ENCODE measurements around the gene SGO1.

SGO1 gene
- long read RNA-seq, transcript SGO1-204 (8 exons, 1,075 nt): minor isoform, 15 of 99 reads
- long read RNA-seq, transcript SGO1-208 (8 exons, 1,187 nt): minor isoform, 10 of 99 reads
- long read RNA-seq, transcript SGO1-209 (7 exons, 2,266 nt): major isoform, 25 of 99 reads
- long read RNA-seq, partial matches to known transcripts: 37 of 99 reads
- long read RNA-seq, other reads (novel, unspliced or antisense): 10 of 99 reads

DNA sequence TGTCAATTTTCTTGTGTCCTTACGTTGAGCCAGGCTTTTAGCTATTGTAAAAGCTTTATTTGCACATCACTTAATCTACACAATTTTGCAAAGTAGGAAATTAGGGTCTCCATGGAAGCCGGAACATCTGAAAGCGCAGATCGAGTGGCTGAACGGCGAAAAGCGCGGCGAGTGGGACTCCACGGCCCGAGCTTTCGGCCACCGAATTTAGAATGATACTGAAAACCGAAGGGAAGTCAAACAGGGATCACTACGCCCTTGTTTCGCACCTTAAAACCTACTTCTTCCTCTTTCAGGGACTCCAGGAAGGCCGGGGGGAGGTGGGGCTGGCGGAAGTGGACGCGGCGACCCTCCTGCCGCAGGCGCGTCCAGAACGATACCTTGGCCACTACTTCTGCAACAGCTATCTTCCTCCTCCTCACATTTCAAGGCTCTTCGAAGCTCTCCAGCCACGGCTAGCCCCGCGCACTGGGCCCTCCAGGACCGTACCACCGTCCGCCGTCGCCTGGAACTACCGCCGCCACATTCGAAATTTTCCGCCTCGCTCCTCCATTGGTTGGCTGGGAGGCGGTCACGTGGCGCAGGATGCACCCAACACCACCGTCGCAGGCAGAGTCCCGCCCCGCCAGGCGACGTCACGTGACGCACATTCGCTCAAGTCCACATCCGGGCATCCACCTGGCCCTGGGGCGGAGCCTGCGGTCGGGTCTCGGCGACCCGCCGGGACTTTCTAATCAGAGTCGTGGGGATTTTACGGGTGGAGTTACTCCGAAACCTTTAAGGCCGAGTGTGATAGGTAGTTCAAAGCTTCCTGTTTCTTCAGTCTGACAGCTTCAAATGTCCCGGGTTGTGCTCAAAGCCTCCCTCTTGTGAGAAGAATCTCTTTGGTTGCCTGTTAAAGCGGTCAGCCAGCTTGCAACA is at the start of gene SGO1:
SGO1 (minus strand) TSS at position 528 of the 921 bp plus-strand sequence. CDS start 2,179 bp downstream, outside the sequence.
- no peaks in the 10 kb centered on the region for H3K27me3 ChIP-seq (ENCODE audit: insufficient read depth, poor library complexity, severe bottlenecking)
- H3K27ac ChIP-seq (replicated peaks): peak within 1 kb of the TSS; percentile 99
- peak; percentile 75; the same call in 1 of the 2 replicates for TF ChIP-seq SPI1 (IDR thresholded peaks at IDR 0.05; ENCODE audit: borderline replicate concordance, low read depth)
- TF ChIP-seq, protein P1, sequence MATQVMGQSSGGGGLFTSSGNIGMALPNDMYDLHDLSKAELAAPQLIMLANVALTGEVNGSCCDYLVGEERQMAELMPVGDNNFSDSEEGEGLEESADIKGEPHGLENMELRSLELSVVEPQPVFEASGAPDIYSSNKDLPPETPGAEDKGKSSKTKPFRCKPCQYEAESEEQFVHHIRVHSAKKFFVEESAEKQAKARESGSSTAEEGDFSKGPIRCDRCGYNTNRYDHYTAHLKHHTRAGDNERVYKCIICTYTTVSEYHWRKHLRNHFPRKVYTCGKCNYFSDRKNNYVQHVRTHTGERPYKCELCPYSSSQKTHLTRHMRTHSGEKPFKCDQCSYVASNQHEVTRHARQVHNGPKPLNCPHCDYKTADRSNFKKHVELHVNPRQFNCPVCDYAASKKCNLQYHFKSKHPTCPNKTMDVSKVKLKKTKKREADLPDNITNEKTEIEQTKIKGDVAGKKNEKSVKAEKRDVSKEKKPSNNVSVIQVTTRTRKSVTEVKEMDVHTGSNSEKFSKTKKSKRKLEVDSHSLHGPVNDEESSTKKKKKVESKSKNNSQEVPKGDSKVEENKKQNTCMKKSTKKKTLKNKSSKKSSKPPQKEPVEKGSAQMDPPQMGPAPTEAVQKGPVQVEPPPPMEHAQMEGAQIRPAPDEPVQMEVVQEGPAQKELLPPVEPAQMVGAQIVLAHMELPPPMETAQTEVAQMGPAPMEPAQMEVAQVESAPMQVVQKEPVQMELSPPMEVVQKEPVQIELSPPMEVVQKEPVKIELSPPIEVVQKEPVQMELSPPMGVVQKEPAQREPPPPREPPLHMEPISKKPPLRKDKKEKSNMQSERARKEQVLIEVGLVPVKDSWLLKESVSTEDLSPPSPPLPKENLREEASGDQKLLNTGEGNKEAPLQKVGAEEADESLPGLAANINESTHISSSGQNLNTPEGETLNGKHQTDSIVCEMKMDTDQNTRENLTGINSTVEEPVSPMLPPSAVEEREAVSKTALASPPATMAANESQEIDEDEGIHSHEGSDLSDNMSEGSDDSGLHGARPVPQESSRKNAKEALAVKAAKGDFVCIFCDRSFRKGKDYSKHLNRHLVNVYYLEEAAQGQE (IDR thresholded peaks at IDR 0.05; ENCODE audit: insufficient replicate concordance, low read depth): peak; percentile 41
- peak; percentile 76 for TF ChIP-seq POLR2AphosphoS5 (IDR thresholded peaks at IDR 0.05; ENCODE audit: low read depth)
- TF ChIP-seq, protein P2, sequence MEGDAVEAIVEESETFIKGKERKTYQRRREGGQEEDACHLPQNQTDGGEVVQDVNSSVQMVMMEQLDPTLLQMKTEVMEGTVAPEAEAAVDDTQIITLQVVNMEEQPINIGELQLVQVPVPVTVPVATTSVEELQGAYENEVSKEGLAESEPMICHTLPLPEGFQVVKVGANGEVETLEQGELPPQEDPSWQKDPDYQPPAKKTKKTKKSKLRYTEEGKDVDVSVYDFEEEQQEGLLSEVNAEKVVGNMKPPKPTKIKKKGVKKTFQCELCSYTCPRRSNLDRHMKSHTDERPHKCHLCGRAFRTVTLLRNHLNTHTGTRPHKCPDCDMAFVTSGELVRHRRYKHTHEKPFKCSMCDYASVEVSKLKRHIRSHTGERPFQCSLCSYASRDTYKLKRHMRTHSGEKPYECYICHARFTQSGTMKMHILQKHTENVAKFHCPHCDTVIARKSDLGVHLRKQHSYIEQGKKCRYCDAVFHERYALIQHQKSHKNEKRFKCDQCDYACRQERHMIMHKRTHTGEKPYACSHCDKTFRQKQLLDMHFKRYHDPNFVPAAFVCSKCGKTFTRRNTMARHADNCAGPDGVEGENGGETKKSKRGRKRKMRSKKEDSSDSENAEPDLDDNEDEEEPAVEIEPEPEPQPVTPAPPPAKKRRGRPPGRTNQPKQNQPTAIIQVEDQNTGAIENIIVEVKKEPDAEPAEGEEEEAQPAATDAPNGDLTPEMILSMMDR (IDR thresholded peaks at IDR 0.05; ENCODE audit: insufficient read depth, low read length): no peak
- TF ChIP-seq GABPA (IDR thresholded peaks at IDR 0.05; ENCODE audit: low read depth): 0 out of 2 replicates have a peak, but pooled peaks have one; percentile 26
- DNase-seq (ENCODE audit: low read depth in 1 of 2, low spot score in 1 of 2): peak; percentile 92 to 99
- peak within 1 kb of the TSS; percentile 59 for H3K4me3 ChIP-seq (replicated peaks; ENCODE audit: insufficient read depth, low read length)

DNA sequence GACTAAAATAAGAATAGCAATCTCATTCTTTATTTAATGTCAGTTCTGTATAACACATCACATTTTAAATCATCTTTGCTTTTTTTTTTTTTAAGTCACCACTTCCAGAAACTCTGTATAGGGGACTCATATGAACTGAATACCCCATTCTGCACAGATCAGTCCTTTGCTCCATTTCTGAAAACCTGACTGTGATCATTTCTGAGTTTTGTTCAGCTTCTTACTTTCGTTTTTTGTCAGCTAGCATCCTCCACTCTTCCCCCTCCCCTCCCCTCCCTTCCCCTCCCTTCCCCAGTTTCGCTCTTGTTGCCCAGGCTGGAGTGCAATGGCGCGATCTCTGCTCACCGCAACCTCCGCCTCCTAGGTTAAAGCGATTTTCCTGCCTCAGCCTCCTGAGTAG is 49.8 kb upstream of the SGO1 start:
- no peak for DNase-seq (ENCODE audit: low read depth in 1 of 2, low spot score in 1 of 2)
- Histone ChIP-seq H3K27me3 (ENCODE audit: insufficient read depth, poor library complexity, severe bottlenecking) (no peaks in the 10 kb centered on the region), H3K27ac (replicated peaks) (no peak overlapping the region), H3K4me3 (replicated peaks; ENCODE audit: insufficient read depth, low read length) (no peak overlapping the region)
- TF ChIP-seq GABPA (IDR thresholded peaks at IDR 0.05; ENCODE audit: low read depth) (no peak), SPI1 (IDR thresholded peaks at IDR 0.05; ENCODE audit: borderline replicate concordance, low read depth) (no peak)
- TF ChIP-seq, protein P1 (IDR thresholded peaks at IDR 0.05; ENCODE audit: insufficient replicate concordance, low read depth): no peak

DNA sequence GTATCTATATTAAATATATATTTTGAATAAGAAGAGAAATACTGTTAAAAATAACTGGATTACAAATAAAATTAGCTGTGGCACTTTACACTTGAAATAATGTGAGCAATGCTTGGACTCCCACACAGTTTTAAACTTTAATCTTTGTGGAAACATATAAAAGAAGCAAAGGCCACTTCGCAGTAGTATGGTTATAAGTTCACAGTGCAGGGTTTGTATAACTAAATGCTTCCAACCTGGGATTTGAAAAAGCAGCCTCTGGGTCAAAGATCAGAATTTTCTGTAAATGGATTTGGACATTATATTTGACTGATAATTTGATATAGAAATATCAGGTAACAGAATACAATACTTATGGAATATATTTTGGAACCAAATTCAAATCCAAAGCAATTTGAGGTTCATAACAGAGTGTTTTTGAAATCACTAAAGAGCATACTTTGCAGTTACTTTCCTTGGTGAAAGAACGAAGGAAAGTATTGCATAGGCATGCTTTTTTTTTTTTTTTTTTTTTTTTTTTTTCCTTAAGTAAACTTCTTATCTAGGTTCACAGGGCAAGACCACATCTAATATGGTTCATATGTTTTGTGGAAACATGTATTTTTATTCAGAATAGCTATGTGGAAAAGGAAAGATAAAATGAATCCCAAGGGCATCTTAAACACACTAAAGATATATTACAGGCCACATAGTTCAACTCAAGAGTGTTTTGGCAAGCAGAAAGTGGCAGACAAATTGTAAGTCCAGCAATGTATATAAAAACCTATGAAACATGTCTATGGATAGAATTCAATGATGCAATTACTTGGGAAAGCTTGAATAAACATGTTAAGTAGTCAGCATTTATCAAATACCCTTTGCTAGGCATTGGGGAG is 47.1 kb upstream of the SGO1 start:
- no peak for DNase-seq (ENCODE audit: low read depth in 1 of 2, low spot score in 1 of 2)
- Histone ChIP-seq H3K4me3 (replicated peaks; ENCODE audit: insufficient read depth, low read length) (no peak overlapping the region), H3K27me3 (ENCODE audit: insufficient read depth, poor library complexity, severe bottlenecking) (no peaks in the 10 kb centered on the region), H3K27ac (replicated peaks) (no peak overlapping the region)
- TF ChIP-seq POLR2AphosphoS5 (IDR thresholded peaks at IDR 0.05; ENCODE audit: low read depth) (no peak), GABPA (IDR thresholded peaks at IDR 0.05; ENCODE audit: low read depth) (no peak), SPI1 (IDR thresholded peaks at IDR 0.05; ENCODE audit: borderline replicate concordance, low read depth) (no peak)
- TF ChIP-seq, protein P1 (IDR thresholded peaks at IDR 0.05; ENCODE audit: insufficient replicate concordance, low read depth): no peak
- TF ChIP-seq, protein P2 (IDR thresholded peaks at IDR 0.05; ENCODE audit: insufficient read depth, low read length): no peak

Data from HL-60 (cell line).